ENCODE results near the gene SYT1.

SYT1 gene

GRCh38 chr12:79124385-79124784, 259.8 kb downstream of the SYT1 start:
- no peaks in the 10 kb centered on the region for H3K27me3 ChIP-seq (ENCODE audit: insufficient read depth, poor library complexity, severe bottlenecking)
- TF ChIP-seq SPI1 (IDR thresholded peaks at IDR 0.05; ENCODE audit: borderline replicate concordance, low read depth) (no peak), REST (IDR thresholded peaks at IDR 0.05; ENCODE audit: insufficient replicate concordance, low read depth) (no peak), GABPA (IDR thresholded peaks at IDR 0.05; ENCODE audit: low read depth) (no peak), POLR2AphosphoS5 (IDR thresholded peaks at IDR 0.05; ENCODE audit: low read depth) (no peak), CTCF (IDR thresholded peaks at IDR 0.05; ENCODE audit: insufficient read depth, low read length) (no peak)

GRCh38 chr12:79125358-79125757, 260.8 kb downstream of the SYT1 start:
- H3K4me3 ChIP-seq (replicated peaks; ENCODE audit: insufficient read depth, low read length) = no peak overlapping the region
- DNase-seq (ENCODE audit: low read depth in 1 of 2, low spot score in 1 of 2) = no peak
- TF ChIP-seq REST (IDR thresholded peaks at IDR 0.05; ENCODE audit: insufficient replicate concordance, low read depth) = no peak
- no peak for TF ChIP-seq GABPA (IDR thresholded peaks at IDR 0.05; ENCODE audit: low read depth)
- no peak overlapping the region for H3K27ac ChIP-seq (replicated peaks)
- H3K27me3 ChIP-seq (ENCODE audit: insufficient read depth, poor library complexity, severe bottlenecking) = no peaks in the 10 kb centered on the region

More at GRCh38 chr12:79124385-79124784, 259.8 kb downstream of the SYT1 start:
- Histone ChIP-seq H3K27ac (replicated peaks) (no peak overlapping the region), H3K4me3 (replicated peaks; ENCODE audit: insufficient read depth, low read length) (no peak overlapping the region)
- DNase-seq (ENCODE audit: low read depth in 1 of 2, low spot score in 1 of 2) = no peak

GRCh38 chr12:79127271-79127751, 262.7 kb downstream of the SYT1 start:
- no peaks in the 10 kb centered on the region for H3K27me3 ChIP-seq (ENCODE audit: insufficient read depth, poor library complexity, severe bottlenecking)
- DNase-seq (ENCODE audit: low read depth in 1 of 2, low spot score in 1 of 2) = peak; percentile 10 to 17
- H3K27ac ChIP-seq (replicated peaks) = no peak overlapping the region

GRCh38 chr12:79128956-79129355, 264.4 kb downstream of the SYT1 start:
- Histone ChIP-seq H3K27me3 (ENCODE audit: insufficient read depth, poor library complexity, severe bottlenecking) (no peaks in the 10 kb centered on the region), H3K4me3 (replicated peaks; ENCODE audit: insufficient read depth, low read length) (no peak overlapping the region), H3K27ac (replicated peaks) (no peak overlapping the region)
- no peak for TF ChIP-seq GABPA (IDR thresholded peaks at IDR 0.05; ENCODE audit: low read depth)
- no peak for TF ChIP-seq SPI1 (IDR thresholded peaks at IDR 0.05; ENCODE audit: borderline replicate concordance, low read depth)
- no peak for TF ChIP-seq POLR2AphosphoS5 (IDR thresholded peaks at IDR 0.05; ENCODE audit: low read depth)
- TF ChIP-seq REST (IDR thresholded peaks at IDR 0.05; ENCODE audit: insufficient replicate concordance, low read depth) = no peak
- no peak for DNase-seq (ENCODE audit: low read depth in 1 of 2, low spot score in 1 of 2)

More at GRCh38 chr12:79127271-79127751, 262.7 kb downstream of the SYT1 start:
- no peak for TF ChIP-seq GABPA (IDR thresholded peaks at IDR 0.05; ENCODE audit: low read depth)
- no peak for TF ChIP-seq SPI1 (IDR thresholded peaks at IDR 0.05; ENCODE audit: borderline replicate concordance, low read depth)
- no peak for TF ChIP-seq POLR2AphosphoS5 (IDR thresholded peaks at IDR 0.05; ENCODE audit: low read depth)
- H3K4me3 ChIP-seq (replicated peaks; ENCODE audit: insufficient read depth, low read length) = no peak overlapping the region
